DMS153 treated with DMSO at 0.1 percent for 48 hours (cell line): Measurements from ENCODE around the gene IQGAP1.
"Not testable (repeated sequence)": the region's sequence is repeated elsewhere in the genome, so short reads cannot be mapped to it uniquely, and the experiment has no call there.

Experiments used
- DNase-seq: peaks from one replicate; lab custom pipeline; 2025; ENCODE audit not compliant: unreplicated experiment; lab: John Stamatoyannopoulos, UW

Gene IQGAP1

GRCh38 chr15:90407871-90408317 is 19.9 kb downstream of the IQGAP1 start:
- DNase-seq, result no peak

- DNase-seq, result no peak
Measured at GRCh38 chr15:90408657-90409056, 20.6 kb downstream of the IQGAP1 start.

GRCh38 chr15:90409587-90409986 is 21.5 kb downstream of the IQGAP1 start:
- not testable (repeated sequence) for DNase-seq

- DNase-seq, result not testable (repeated sequence)
Measured at GRCh38 chr15:90410316-90410715, 22.3 kb downstream of the IQGAP1 start.

- DNase-seq, result no peak
Measured at GRCh38 chr15:90411176-90411575, 23.1 kb downstream of the IQGAP1 start.

- peak; percentile 68 for DNase-seq
Measured at GRCh38 chr15:90412356-90413194, 24.5 kb downstream of the IQGAP1 start.

GRCh38 chr15:90413411-90414379 is 25.7 kb downstream of the IQGAP1 start:
- no peak for DNase-seq

GRCh38 chr15:90414408-90415028 is 26.5 kb downstream of the IQGAP1 start:
- DNase-seq, result no peak

- DNase-seq, result not testable (repeated sequence)
Measured at GRCh38 chr15:90416052-90416451, 28.0 kb downstream of the IQGAP1 start.

GRCh38 chr15:90418627-90419026 is 30.6 kb downstream of the IQGAP1 start:
- no peak for DNase-seq

- no peak for DNase-seq
Measured at GRCh38 chr15:90419206-90419605, 31.2 kb downstream of the IQGAP1 start.

GRCh38 chr15:90419738-90420406 is 31.8 kb downstream of the IQGAP1 start:
- DNase-seq, result no peak

- no peak for DNase-seq
Measured at GRCh38 chr15:90420451-90420850, 32.4 kb downstream of the IQGAP1 start.

GRCh38 chr15:90421527-90421926 is 33.5 kb downstream of the IQGAP1 start:
- no peak for DNase-seq

GRCh38 chr15:90422043-90422442 is 34.0 kb downstream of the IQGAP1 start:
- DNase-seq, result no peak

GRCh38 chr15:90422936-90423335 is 34.9 kb downstream of the IQGAP1 start:
- DNase-seq, result no peak

GRCh38 chr15:90423801-90424319 is 35.8 kb downstream of the IQGAP1 start:
- no peak for DNase-seq

- DNase-seq, result no peak
Measured at GRCh38 chr15:90425726-90426346, 37.8 kb downstream of the IQGAP1 start.

GRCh38 chr15:90427185-90427584 is 39.1 kb downstream of the IQGAP1 start:
- no peak for DNase-seq

GRCh38 chr15:90432253-90432652 is 44.2 kb downstream of the IQGAP1 start:
- no peak for DNase-seq
